NCI-H1105 (cell line): ENCODE results near the gene MRPL24.
A peak's percentile ranks its signal among the peaks of the same experiment; 100 is the strongest.
"Not testable (repeated sequence)": the region's sequence is repeated elsewhere in the genome, so short reads cannot be mapped to it uniquely, and the experiment has no call there.

ENCODE experiments used
- DNase-seq: peaks from one replicate; lab custom pipeline; 2025; lab: John Stamatoyannopoulos, UW

The MRPL24 gene

DNA sequence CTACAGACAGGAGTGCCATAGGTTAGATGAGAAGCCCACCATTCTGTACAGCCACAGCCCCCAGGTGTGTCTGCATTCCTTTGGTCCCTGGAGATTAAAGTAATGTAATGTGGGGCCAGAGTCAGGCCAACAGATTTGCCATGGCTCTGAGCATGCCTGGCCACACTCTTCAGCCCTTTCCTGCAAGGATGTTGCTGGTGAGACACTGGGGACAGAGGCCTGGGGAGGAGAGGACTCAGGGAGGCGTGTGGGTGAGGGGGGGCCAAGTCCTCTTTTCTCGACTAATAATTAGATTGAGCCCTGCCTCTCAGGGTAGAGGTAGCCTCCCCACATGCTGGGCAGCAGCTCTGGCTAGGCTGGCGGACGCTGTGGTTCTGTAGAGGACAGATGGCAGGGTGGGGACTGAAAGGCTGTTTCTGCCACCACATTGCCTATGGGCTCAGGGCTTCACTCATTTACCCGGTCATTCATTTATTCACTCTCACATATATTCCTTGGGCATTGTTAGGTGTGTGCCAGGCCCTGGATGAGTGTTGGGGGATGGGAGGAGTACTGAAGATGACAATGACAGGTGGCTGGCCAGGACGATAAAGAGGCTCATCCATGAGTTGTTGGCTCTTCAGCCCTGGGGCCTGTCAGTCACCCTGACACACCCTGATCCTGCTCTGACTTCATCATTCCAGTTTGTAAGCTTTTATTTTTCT, 19.4 kb upstream of the MRPL24 start:
- no peak for DNase-seq

DNA sequence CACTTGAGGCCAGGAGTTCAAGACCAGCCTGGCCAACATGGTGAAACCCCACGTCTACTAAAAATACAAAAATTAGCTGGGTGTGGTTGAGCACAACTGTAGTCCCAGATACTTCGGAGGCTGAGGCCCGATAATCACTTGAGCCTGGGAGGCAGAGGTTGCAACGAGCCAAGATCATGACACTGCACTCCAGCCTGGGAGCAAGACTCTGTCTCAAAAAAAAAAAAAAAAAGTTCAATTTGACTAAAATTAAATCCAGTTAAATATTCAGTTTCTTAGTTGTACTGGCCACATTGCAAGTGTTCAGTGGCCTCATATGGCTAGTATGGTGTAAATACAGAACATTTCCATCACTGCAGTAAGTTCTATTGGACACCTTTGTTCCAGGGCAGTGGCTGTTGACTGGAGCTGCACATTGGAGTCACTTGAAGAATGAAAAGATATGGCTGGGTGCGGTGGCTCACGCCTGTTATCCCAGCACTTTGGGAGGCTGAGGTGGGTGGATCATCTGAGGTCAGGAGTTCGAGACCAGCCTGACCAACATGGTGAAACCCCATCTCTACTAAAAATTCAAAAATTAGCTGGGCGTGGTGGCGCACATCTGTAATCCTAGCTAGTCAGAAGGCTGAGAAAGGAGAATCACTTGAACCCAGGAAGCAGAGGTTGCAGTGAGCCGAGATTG, 16.8 kb upstream of the MRPL24 start:
- DNase-seq: not testable (repeated sequence)

DNA sequence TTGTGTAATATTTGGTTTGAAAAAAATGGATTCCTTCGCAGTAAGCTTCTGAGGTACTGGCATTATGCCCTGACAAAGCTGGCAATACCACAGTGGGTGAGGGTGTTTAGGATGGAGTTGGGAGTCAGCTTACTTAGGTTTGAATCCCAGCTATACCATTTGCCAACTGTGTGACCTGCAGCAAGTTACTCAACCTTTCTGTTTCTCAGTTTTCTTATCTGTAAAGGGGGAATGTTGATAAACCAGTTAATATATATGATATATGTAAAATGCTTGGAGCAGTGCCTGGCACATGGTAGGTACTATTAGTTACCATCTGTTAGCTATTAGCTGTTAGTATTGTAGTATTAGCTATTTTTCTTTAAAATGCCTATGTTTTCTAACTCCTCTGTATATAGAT, 15.5 kb upstream of the MRPL24 start:
- DNase-seq: no peak

DNA sequence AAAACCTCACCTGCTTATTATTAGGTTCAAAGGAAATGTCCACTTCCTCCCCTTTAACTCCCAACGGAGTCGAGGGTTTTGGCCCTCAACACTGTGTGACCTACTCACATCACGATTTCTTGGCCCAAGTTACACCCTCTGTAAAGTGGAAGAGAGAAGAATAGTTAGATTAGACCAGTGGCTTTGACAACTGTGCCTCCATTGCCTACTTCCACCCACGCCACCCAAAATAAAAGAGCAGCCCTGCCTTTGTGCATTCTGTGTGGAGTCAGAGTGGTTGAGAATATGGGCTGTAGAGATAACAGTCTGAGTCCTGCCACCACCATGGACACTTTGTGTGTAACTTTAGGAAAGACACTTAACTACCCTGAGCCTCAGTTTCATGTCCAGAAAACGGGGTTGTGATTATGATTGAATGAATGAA, 14.7 kb upstream of the MRPL24 start:
- DNase-seq: no peak

DNA sequence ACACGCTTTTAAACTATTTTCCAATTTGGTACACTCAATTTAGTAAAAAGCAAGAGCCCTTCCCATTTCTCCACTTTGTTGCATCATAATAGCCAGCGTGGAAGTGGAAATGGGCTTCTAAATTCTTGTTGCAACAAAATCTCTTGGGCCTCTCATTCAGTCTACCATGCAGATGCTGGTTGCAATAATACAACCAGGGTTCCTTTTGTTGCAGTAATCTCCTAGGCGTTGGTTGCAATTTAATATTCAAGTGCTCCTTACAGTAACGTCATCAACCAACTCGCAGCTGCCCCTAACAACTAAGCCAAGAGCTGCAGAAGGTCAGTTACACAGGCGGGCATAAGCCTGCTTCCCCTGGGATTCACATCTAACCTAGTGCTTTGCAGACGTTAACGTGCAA, 13.3 kb upstream of the MRPL24 start:
- DNase-seq: no peak

DNA sequence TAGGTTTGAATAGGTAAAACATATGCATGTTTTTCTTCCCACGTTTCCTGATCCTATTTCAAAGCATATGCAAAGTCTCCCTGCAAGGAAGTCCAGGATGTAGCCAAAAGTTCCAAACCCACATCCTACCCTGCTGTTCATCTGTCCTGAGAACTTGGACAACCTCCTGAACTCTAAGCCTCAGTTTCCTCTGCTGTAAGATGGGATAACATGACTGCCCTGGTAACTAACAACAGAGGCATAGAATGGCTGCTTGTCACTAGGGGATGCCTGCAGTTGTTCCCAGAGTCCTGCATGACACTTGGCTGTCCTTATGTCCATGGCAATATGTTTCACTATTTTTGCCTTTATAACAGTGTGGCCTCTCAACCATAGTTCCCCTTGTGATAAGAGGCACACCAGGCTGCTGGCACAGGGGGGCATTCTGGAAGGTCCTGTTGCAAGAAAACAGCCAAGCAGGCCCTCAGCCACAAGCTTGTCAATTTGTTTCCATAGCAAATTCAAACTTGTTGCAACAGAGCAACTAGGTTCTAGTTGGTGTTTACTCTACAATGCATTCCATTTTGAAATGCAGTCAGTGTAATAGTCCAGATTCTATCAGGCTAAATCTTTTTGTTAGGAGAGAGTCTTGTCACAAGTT, 12.1 kb upstream of the MRPL24 start:
- no peak for DNase-seq

DNA sequence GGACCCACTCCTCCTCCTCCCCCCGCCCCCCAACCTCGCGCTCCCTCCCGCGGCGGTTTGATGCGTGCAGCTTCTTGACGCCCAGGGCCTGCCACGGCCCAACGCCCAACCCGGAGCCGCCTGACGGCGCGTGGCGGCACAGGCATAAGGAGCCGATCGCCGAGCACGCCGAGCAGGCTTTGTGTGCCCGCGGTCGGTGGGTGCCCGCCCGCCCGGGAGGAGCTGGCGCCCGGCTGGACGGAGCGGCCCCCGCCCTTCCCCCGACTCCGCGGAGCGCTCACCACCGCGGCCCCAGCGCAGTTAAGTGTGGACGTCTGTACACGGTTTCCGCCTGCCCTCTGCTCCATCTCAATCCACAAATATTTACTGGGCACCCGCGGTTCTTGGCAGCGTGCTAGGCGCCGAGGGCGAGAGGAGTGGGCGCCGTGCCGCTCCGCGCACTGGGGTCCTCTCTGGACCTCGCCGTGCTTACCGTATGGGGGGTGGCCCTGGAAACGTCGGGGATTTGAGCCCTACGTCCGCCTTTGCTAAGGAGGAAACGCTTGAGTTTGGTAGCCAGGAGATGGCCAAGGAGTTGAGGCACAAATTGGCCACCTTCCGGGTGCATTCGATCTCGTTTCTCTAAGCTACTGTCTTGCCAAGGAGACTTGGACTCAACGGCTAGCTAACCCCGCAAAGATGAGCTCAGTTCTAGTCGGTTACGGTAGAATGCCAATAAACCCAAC, 11.0 kb upstream of the MRPL24 start:
- peak; percentile 95 for DNase-seq

DNA sequence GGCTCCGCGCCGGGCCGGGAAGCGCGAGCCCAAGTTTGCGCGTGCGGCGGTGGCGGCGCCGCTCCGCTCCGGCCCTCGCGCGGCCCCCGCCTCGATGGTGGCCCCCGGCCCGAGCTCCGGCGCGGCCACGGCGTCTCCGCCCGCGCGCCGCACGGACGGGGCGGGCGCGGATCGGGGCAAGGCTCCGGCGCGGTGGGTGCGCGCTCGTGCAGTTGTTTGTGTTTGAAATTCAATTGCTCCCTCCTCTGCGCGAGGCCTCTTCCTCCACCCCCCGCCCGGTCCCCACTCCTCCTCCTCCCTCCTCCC, 10.5 kb upstream of the MRPL24 start, which contains the start of gene HDGF:
Gene HDGF, minus strand, starts transcription at position 225 of the 306 bp plus-strand sequence. CDS start 246 bp downstream, outside the sequence.
- DNase-seq: no peak

DNA sequence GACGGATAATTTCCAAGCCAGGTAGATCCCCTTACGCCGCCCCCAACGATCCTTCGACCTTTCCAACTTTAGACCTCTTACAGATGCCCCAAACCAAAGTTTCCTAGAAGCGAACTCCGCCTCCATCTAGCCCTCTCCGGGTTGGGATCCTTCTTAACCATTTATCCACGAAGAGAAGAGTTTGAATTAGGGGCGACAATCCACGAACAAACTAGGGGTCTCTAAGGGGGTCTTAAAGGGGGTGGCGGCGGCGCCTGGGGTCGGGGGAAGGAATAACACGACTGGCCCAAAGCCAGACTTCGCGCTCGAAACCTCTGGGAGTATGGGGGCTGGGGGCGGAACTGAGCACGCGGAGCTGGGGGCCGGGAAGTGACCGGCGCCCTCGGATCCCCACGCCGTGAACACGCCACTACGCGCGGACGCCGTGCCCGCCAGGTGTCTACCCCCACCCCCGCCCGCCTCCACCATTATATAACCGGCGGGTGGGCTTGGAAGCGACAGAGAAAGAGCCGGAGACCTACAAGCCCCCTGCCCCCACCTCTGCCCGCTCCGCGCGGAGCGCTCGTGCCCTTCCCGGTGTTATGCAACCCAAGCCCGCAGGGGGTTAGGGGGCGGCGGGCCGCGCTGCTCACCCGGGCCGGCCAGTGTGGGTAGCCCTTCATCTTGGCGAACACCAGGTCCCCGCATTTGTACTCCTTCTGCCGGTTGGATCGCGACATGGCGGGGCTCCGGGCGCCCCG, 10.0 kb upstream of the MRPL24 start:
- peak; percentile 40 for DNase-seq

DNA sequence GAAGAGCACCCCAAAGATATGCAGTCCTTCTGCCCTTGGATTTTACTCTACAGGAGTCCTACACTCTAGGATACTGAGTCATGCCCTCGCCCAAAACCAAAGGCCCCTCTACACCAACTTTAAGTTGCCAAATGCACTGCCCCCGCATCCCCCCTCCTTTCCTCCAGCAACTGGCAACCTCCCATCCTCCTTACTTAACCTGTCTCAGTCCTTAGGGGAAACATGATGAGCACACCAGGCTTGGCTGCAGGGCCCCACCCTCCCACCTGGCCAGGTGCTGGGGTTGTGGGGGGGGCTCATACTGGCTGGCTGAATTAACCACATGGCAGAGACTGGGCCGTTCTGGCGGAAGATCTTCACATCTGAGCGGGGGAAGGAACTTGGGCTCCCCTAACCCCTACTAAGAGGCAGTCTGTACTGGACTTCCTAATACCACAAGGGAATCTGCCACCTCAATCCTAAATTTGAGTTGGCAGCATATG, 9.3 kb upstream of the MRPL24 start:
- peak; percentile 46 for DNase-seq

DNA sequence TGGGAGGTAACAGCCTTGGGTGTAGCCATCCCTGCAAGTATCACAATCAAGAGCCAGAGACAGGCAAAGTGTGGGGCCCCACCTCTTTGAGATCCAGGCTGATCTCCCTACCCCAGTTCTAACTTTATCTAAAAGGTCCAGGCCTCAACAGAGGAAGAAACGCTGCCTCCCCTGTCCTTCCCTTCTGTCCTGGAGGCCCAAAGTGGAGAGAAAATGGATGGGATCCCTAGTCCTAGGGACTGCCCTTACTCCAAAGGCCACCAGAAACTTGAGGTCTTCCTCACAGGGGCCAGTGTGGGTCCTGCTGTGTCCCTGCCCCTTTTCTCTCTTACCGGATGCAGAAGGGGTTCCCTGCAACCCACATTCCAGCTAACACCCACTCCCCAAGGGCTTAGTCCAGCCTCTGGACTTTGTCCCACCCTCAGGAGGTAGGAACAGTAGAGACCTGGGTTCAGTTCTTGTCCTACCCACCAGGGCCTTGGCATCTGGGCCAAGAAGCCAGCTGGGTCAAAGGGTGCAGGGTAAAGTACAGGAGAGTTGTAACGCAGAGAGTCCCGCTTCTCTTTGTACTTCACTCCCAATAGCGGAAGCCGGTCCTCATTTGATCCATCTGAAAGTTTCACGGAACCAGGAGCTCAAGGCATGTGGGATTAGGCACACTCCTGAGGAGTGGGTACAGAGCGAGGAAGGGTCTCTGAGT, 8.7 kb upstream of the MRPL24 start:
- DNase-seq: no peak

DNA sequence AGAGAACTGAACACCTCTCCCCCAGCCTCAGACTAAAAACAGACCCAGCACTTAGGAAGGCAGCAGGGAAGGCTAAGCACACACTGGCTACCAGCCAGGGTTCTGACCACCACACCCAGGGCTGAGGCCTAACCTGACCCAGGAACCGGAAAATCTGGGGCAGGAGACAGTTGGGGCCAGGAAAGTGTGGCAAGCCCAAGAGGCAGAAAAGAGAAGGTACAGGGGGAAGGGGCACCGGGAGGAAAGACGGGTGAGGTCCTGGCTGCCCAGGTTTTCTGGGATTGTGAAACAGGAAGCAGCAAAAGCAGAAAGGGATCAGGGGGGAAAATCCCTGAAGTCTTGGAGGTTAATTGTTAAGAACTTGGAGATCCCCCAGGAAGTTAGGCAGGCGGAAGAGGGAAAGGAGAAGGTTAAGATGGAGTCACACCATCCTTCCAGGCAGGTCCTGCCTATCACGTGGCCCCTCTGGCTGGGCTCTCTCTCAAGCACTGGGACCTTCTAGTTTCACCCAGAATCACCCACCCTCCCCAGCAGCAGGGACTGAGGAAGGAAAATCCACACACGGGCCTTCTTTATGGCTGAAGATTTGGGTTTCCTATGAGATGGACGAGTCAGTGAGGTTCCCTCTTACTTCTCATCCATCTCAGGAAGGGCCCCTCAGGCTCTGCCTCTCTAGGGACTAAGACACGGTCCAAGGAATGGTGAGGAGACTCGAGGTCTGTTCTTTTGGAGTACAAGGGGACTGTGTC, 8.0 kb upstream of the MRPL24 start:
- DNase-seq: no peak

DNA sequence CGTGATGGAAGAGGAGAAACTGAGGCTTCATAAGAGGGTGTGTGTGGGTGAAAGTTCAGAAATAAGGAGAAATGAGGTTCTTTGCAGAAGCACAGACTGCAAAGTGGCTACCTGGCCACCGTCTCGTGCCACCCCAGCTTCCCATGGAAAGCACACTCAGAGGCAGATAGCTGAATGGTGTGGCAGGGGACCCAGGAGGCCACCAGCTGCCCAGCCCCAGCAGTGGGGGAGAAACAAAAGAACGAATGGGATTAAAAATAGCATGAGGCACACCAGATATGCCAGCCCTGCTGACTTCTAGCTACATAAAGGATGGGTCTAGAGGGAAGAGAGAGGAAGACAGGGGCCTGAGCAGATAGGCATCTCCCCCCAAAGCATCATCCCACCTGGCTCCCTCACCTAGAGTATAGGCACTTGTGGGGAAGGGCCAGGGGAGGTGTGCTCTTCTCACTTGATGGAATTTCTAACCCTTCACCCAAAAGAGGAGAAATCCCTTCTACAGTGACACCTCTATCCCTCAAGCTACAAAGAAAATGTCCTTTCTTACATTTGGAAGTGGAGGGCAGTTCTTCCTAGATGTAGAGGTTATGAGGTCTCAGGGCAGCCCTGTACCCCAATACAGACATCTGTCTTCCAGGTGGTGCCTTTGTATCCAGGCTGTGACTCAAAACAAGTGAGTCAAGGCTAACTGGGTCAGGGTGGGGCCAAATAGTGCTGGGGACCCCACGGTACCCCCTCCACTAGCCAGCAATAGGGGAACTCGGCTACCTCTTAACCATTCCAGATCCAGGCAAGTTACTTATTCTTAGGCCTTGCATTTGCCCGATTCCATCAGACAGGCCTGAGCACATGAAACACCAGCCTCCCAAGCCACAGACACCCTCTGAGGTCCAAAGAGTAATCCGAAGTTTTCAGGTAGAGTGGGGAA, 7.1 kb upstream of the MRPL24 start:
- DNase-seq: no peak

DNA sequence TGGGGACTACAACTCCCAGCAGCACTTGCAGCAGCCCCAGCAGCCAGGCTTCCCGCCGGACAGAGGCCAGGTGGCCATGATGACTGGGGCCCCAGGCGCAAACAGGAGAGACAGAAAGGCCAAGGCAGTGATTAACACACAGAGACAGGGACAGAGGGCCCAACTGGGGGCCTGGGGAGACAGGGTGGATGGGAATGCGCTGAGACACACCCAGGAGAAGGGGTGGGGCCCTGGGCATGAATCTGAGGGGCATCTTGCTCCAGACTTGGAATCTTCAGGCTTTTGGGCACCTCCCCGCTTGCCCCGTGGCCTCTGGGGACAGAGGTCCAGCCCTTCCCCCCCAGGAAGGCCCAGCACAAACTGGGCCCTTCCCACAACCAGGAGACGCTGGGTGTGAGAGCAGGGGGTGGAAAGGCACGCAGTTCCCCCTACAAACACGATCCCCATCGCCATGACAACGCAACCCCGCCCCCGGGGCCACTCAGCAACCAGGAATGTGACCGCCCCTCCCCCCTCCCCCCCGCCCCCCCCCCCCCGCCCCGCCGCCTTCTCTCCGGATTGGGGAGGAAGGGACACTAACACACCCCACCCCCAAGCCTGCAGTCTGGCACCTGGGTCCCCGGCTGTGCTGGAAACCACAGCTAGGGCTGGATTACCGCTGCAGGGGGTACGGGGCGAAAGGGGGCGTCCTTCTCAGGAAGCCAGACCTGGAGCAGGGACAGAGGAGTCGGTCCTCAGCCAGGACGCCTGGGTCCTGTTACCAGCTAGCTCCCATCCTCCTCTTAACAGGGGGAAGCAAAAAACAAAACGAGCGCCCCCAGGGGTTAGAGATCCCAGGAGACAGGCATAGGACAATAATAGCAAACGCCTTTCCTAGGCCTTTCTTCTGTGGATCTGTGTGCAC, 6.1 kb upstream of the MRPL24 start:
- DNase-seq: peak; percentile 55

DNA sequence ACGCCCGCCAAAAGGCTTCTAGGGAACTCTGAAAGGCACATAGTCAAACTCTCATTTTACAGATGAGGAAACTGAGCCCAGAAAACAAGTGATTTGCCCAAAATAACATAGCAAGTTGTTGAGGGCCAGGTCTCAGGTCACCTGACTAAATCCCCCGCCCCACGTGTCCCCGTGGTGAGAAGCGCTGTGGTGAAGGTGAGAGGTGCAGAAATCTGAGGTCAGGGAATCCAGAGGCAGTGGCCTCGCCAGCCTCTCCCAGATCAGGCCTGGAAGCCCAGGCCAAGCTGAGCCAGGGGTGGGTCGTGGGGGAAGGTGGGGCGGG, 5.5 kb upstream of the MRPL24 start:
- DNase-seq: no peak

DNA sequence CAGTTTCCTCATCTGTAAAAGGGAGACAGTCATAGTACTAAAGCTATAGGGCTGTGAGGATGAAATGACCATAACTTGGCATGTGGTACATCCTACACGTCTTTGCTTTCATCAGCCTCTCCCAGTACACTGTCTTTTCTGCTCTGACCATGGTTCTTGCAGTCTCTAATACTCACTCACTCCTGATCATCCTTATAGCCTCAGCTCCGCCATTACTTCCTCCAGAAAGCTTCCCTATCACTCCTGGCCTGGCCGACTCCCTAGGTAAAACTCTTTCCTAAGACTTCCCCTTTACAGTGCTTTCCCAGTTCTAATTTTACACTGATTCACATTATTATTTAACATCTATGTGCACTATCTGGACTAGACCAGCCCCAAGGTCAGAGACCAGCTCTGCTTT, 5.0 kb upstream of the MRPL24 start:
- no peak for DNase-seq

DNA sequence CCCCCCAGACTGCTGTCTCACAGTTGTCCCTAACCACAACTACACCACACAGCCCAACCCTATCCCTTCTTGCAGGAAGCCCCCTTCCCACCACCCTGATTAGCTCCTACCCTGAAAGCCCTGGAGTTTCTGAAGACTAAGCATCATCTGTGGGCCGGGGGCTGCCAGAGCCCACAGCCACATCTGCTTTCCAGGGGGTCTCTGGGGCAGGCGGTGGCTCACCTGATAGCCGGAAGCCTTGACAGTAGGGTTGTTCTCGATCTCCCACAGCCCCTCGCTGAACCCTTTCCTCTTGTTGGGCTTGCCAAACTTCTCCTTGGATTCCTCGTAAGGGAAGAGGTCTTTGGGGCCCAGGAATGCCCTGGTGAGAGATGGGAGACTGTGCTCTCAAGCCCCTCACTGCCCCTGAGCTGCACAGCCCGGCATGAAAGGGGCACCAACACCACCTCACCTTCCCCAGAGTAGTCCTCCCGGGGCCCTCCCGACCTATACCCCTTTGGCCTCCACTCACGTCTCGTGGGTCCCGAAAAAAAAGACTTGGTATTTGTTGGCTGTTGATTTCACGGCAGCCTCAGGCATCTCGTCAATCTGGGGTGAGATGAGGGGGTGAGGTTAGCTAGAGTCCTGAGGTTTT, 4.0 kb upstream of the MRPL24 start:
- no peak for DNase-seq

DNA sequence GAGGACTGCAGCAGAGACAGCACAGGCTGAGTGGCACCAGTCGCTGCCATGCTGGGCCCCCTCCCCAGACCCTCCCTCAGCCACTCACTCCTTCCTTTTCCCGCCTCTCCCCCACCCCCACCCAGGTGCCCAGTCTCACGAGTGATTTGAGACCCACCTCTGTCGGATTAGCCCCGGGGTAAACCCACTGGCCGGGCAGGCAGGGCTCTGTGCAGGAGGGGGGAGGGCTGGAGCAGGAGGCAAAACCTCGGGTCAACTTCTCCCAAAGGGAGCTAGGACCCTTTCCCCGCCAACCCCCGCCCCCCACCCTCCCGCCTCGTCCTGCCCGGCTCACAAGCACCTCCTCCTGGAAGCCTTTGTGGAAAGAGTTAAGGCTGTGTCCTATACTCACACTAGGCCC, 3.5 kb upstream of the MRPL24 start:
- no peak for DNase-seq
